Effector memory CD4-positive, alpha-beta T cell (primary cell): ENCODE results near the gene CACNA2D3.

ENCODE experiments used
- DNase-seq, 3 donors: peaks; one replicate each; pipeline ENCODE4 v3.0.0-alpha.2; 2020
- H3K27ac ChIP-seq: 2 replicates; pipeline ENCODE4 v1.7.0; 2013; ENCODE audit warnings: mild to moderate bottlenecking, low read length, moderate library complexity; ENCODE audit not compliant: insufficient read depth, poor library complexity, severe bottlenecking
- H3K27me3 ChIP-seq: replicated peaks from 2 replicates; pipeline ENCODE4 v1.7.0; 2013; ENCODE audit warnings: mild to moderate bottlenecking, low read length; ENCODE audit not compliant: insufficient read depth, control insufficient read depth, poor library complexity, severe bottlenecking
- H3K36me3 ChIP-seq: 2 replicates; pipeline ENCODE4 v1.7.0; 2013; ENCODE audit warnings: mild to moderate bottlenecking, low read length, moderate library complexity; ENCODE audit not compliant: control insufficient read depth, insufficient read depth
- H3K4me1 ChIP-seq: 2 replicates; pipeline ENCODE4 v1.7.0; 2013; ENCODE audit warnings: low read length, mild to moderate bottlenecking; ENCODE audit not compliant: control insufficient read depth, insufficient read depth, poor library complexity, severe bottlenecking
- H3K4me3 ChIP-seq: 2 replicates; pipeline ENCODE4 v1.7.0; 2013; ENCODE audit warnings: low read length, low read depth, mild to moderate bottlenecking; ENCODE audit not compliant: insufficient read depth, poor library complexity, severe bottlenecking
- H3K9me3 ChIP-seq: 2 replicates; pipeline ENCODE4 v1.7.0; 2013; ENCODE audit warnings: mild to moderate bottlenecking, low read length, moderate library complexity; ENCODE audit not compliant: control insufficient read depth

CACNA2D3 gene

GRCh38 chr3:54866251-54866650 lies 743.9 kb downstream of the CACNA2D3 start:
- Histone ChIP-seq H3K4me1 (no peaks in the 10 kb centered on the region), H3K9me3 (no peaks in the 10 kb centered on the region), H3K27me3 (no peaks in the 10 kb centered on the region), H3K27ac (no peak overlapping the region), H3K4me3 (no peak overlapping the region), H3K36me3 (no peaks in the 10 kb centered on the region)
- no peak for DNase-seq

DNA sequence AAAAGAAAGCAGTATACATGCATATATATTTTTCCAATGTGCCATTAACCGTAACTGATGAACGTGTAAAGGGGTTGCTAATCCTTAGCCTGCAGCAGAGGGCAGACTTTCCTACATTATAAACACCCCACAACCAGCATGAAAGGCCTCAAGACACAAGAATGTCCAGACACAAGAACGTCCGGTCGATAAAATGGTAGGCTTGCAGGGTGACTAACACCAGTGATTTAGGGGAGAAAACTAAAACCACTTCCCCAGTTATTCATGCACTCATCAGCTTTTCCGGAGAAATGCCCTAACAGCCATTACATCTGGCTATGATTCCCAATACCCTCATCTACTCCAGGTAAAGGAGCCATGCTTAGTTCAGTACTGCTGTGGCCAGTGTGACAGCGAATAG lies 748.1 kb downstream of the CACNA2D3 start:
- H3K36me3 ChIP-seq, result no peaks in the 10 kb centered on the region
- H3K27me3 ChIP-seq, result no peaks in the 10 kb centered on the region
- no peak overlapping the region for H3K4me3 ChIP-seq
- H3K27ac ChIP-seq, result no peak overlapping the region
- DNase-seq, result no peak
- no peaks in the 10 kb centered on the region for H3K4me1 ChIP-seq
- H3K9me3 ChIP-seq, result no peaks in the 10 kb centered on the region

- H3K27me3 ChIP-seq, result no peaks in the 10 kb centered on the region
- H3K4me3 ChIP-seq, result no peak overlapping the region
- no peaks in the 10 kb centered on the region for H3K36me3 ChIP-seq
- H3K9me3 ChIP-seq, result no peaks in the 10 kb centered on the region
- H3K27ac ChIP-seq, result no peak overlapping the region
- no peak for DNase-seq
- no peaks in the 10 kb centered on the region for H3K4me1 ChIP-seq
Measured at GRCh38 chr3:54871867-54872266, 749.5 kb downstream of the CACNA2D3 start.

DNA sequence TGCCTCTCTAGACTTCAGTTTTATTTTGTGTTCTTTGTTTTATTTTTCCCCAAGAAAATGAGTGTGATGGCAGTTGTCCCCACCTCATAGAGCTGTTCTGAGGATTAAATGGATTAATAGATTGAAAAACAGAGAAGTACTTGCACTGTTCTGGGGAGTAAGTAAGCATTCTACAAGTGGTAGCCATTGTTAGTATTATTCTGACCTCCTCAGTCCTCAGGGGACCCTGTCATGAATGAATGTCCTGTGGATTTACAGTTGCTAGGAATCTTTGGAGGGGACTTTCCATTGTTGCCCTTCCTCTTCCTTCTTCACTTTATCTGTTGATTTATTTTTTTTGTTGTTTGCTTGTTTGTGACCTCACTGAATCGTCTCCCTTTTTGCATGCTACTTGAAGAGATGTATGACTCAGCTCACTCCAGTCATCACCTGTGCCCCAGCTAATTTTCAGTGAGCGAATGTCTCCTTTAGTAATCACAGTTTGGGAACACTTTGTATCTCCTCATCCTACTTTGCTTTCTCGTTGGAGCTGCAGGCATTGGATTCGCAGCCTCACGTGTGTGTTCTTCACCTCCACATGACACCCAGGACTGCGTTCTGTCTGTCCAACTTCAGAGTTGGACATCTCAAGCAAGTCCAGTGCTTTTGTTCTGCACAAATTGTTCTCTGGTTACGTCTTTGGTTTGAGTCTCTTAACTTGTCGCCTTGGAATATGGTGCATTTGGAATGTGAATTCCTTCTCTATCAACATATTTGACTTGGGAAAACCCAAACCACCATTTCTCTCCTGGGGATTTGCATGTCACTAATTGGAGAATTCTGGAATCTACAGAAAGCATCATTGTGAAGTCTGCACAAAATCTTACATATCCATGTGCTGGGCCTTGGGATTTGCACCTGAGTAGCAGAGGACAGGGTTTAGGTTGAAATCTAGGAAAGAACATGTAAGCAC lies 751.0 kb downstream of the CACNA2D3 start:
- Histone ChIP-seq H3K27ac (no peak overlapping the region), H3K4me3 (no peak overlapping the region), H3K27me3 (no peaks in the 10 kb centered on the region), H3K9me3 (no peaks in the 10 kb centered on the region), H3K36me3 (no peaks in the 10 kb centered on the region), H3K4me1 (no peaks in the 10 kb centered on the region)
- no peak for DNase-seq

- DNase-seq, result no peak
- no peaks in the 10 kb centered on the region for H3K36me3 ChIP-seq
- no peaks in the 10 kb centered on the region for H3K9me3 ChIP-seq
- no peaks in the 10 kb centered on the region for H3K27me3 ChIP-seq
- no peaks in the 10 kb centered on the region for H3K4me1 ChIP-seq
- no peak overlapping the region for H3K4me3 ChIP-seq
- no peak overlapping the region for H3K27ac ChIP-seq
Measured at GRCh38 chr3:54874816-54875556, 752.6 kb downstream of the CACNA2D3 start.

- no peak overlapping the region for H3K27ac ChIP-seq
- no peaks in the 10 kb centered on the region for H3K4me1 ChIP-seq
- no peak overlapping the region for H3K4me3 ChIP-seq
- no peak for DNase-seq
- H3K36me3 ChIP-seq, result no peaks in the 10 kb centered on the region
- H3K27me3 ChIP-seq, result no peaks in the 10 kb centered on the region
- no peaks in the 10 kb centered on the region for H3K9me3 ChIP-seq
Measured at GRCh38 chr3:54875596-54876268, 753.4 kb downstream of the CACNA2D3 start.

- Histone ChIP-seq H3K9me3 (no peaks in the 10 kb centered on the region), H3K27ac (no peak overlapping the region), H3K27me3 (no peaks in the 10 kb centered on the region), H3K36me3 (no peaks in the 10 kb centered on the region), H3K4me3 (no peak overlapping the region), H3K4me1 (no peaks in the 10 kb centered on the region)
- no peak for DNase-seq
Measured at GRCh38 chr3:54876694-54877093, 754.3 kb downstream of the CACNA2D3 start.

- no peak for DNase-seq
- H3K4me1 ChIP-seq, result no peaks in the 10 kb centered on the region
- H3K27ac ChIP-seq, result no peak overlapping the region
Measured at GRCh38 chr3:54877730-54878129, 755.4 kb downstream of the CACNA2D3 start.

DNA sequence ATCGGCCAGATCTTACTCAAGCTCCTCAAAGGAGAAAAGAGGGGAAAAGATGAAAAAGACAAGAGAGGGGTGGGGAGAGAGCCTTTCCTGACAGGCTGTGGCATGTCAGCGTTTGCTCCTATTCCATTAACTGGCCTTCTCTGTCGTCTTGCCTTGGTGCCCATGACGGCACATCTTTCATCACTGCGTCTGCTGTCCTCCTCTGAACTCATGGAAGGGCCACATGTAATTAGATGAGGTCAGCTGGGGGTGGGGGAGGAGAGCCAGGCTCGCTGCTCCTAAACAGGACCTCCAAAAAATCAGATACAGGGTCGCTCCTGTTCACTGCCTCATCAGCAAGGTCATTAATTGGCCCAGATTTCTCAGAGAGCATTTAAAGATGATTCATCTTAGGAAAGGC lies 755.8 kb downstream of the CACNA2D3 start:
- H3K27me3 ChIP-seq, result no peaks in the 10 kb centered on the region
- no peaks in the 10 kb centered on the region for H3K9me3 ChIP-seq
- DNase-seq, result no peak
- H3K36me3 ChIP-seq, result no peaks in the 10 kb centered on the region
- H3K4me1 ChIP-seq, result no peaks in the 10 kb centered on the region
- H3K4me3 ChIP-seq, result no peak overlapping the region
- no peak overlapping the region for H3K27ac ChIP-seq

More at GRCh38 chr3:54877730-54878129, 755.4 kb downstream of the CACNA2D3 start:
- H3K4me3 ChIP-seq, result no peak overlapping the region
- H3K9me3 ChIP-seq, result no peaks in the 10 kb centered on the region
- H3K36me3 ChIP-seq, result no peaks in the 10 kb centered on the region
- no peaks in the 10 kb centered on the region for H3K27me3 ChIP-seq
